Measurements from ENCODE around the gene ENDOV.

The ENDOV gene

GRCh38 chr17:80414803-80415625 is at the start of gene ENDOV:
TSS of gene ENDOV (plus strand) at chr17:80415167. CDS start at chr17:80415195, 28 bp downstream.
- DNase-seq (ENCODE audit: low read depth): peak; percentile 91

- no peak for DNase-seq (ENCODE audit: low read depth)
Observed at GRCh38 chr17:80365983-80366382, 49.0 kb upstream of the ENDOV start.

- DNase-seq (ENCODE audit: low read depth): no peak
Observed at GRCh38 chr17:80367503-80367902, 47.5 kb upstream of the ENDOV start.

- DNase-seq (ENCODE audit: low read depth): no peak
Observed at GRCh38 chr17:80371196-80371595, 43.8 kb upstream of the ENDOV start.

GRCh38 chr17:80372456-80372855 is 42.5 kb upstream of the ENDOV start:
- no peak for DNase-seq (ENCODE audit: low read depth)

- no peak for DNase-seq (ENCODE audit: low read depth)
Observed at GRCh38 chr17:80372922-80373570, 41.9 kb upstream of the ENDOV start.

- no peak for DNase-seq (ENCODE audit: low read depth)
Observed at GRCh38 chr17:80374039-80374731, 40.8 kb upstream of the ENDOV start.

GRCh38 chr17:80374732-80375585 is 40.0 kb upstream of the ENDOV start:
- DNase-seq (ENCODE audit: low read depth): no peak

- DNase-seq (ENCODE audit: low read depth): no peak
Observed at GRCh38 chr17:80376531-80376930, 38.4 kb upstream of the ENDOV start.

- no peak for DNase-seq (ENCODE audit: low read depth)
Observed at GRCh38 chr17:80377798-80378197, 37.2 kb upstream of the ENDOV start.

- DNase-seq (ENCODE audit: low read depth): no peak
Observed at GRCh38 chr17:80379348-80379747, 35.6 kb upstream of the ENDOV start.

GRCh38 chr17:80380068-80380467 is 34.9 kb upstream of the ENDOV start:
- DNase-seq (ENCODE audit: low read depth): no peak

- no peak for DNase-seq (ENCODE audit: low read depth)
Observed at GRCh38 chr17:80380555-80381002, 34.4 kb upstream of the ENDOV start.

GRCh38 chr17:80381416-80381923 is 33.5 kb upstream of the ENDOV start:
- no peak for DNase-seq (ENCODE audit: low read depth)

- no peak for DNase-seq (ENCODE audit: low read depth)
Observed at GRCh38 chr17:80382446-80382845, 32.5 kb upstream of the ENDOV start.

- DNase-seq (ENCODE audit: low read depth): no peak
Observed at GRCh38 chr17:80382956-80383355, 32.0 kb upstream of the ENDOV start.

GRCh38 chr17:80384078-80384960 is 30.6 kb upstream of the ENDOV start:
- no peak for DNase-seq (ENCODE audit: low read depth)

GRCh38 chr17:80385046-80385445 is 29.9 kb upstream of the ENDOV start:
- DNase-seq (ENCODE audit: low read depth): no peak

- DNase-seq (ENCODE audit: low read depth): no peak
Observed at GRCh38 chr17:80386341-80386740, 28.6 kb upstream of the ENDOV start.

- no peak for DNase-seq (ENCODE audit: low read depth)
Observed at GRCh38 chr17:80387071-80387470, 27.9 kb upstream of the ENDOV start.

GRCh38 chr17:80388175-80388574 is 26.8 kb upstream of the ENDOV start:
- DNase-seq (ENCODE audit: low read depth): no peak

Data from stimulated activated CD4-positive, alpha-beta T cell treated with anti-CD3 and anti-CD28 coated beads, Interleukin-2, amount 100 ng/mL, for 4 hours (primary cell).